ENCODE measurements around the gene RNF126.
"Not testable (repeated sequence)": the region's sequence is repeated elsewhere in the genome, so short reads cannot be mapped to it uniquely, and the experiment has no call there.

RNF126 gene

GRCh38 chr19:662962-663681 is at the start of gene RNF126:
TSS of gene RNF126 (minus strand) at chr19:663214. CDS start at chr19:663121, 93 bp downstream.
- H3K4me3 ChIP-seq (ENCODE audit: low read depth, low read length), result peak within 1 kb of the TSS; percentile 87
- H3K4me1 ChIP-seq (ENCODE audit: control insufficient read depth, insufficient read depth, low read length), result peaks cover 4% of the 10 kb centered on the region
- peak within 1 kb of the TSS; percentile 85 for H3K9ac ChIP-seq (ENCODE audit: low read depth, low read length)
- H3K36me3 ChIP-seq (ENCODE audit: control insufficient read depth, insufficient read depth, low read length), result no peaks in the 10 kb centered on the region
- H3K27me3 ChIP-seq (ENCODE audit: control insufficient read depth, insufficient read depth, low read length), result no peaks in the 10 kb centered on the region; the same call in 1 of the 2 replicates
- H3K9me3 ChIP-seq (ENCODE audit: control insufficient read depth, insufficient read depth, low read length), result no peaks in the 10 kb centered on the region
- peak within 1 kb of the TSS; percentile 78 for H3K27ac ChIP-seq (ENCODE audit: low read depth, low read length)

GRCh38 chr19:711254-711653 is 48.2 kb upstream of the RNF126 start:
- H3K4me3 ChIP-seq (ENCODE audit: low read depth, low read length), result no peak overlapping the region
- H3K9me3 ChIP-seq (ENCODE audit: control insufficient read depth, insufficient read depth, low read length), result no peaks in the 10 kb centered on the region
- no peaks in the 10 kb centered on the region for H3K27me3 ChIP-seq (ENCODE audit: control insufficient read depth, insufficient read depth, low read length)
- no peaks in the 10 kb centered on the region for H3K36me3 ChIP-seq (ENCODE audit: control insufficient read depth, insufficient read depth, low read length)
- H3K9ac ChIP-seq (ENCODE audit: low read depth, low read length), result no peak overlapping the region
- no peak overlapping the region for H3K27ac ChIP-seq (ENCODE audit: low read depth, low read length)
- peaks cover 12% of the 10 kb centered on the region for H3K4me1 ChIP-seq (ENCODE audit: control insufficient read depth, insufficient read depth, low read length)

- Histone ChIP-seq H3K27ac (ENCODE audit: low read depth, low read length) (no peak overlapping the region), H3K27me3 (ENCODE audit: control insufficient read depth, insufficient read depth, low read length) (no peaks in the 10 kb centered on the region), H3K4me1 (ENCODE audit: control insufficient read depth, insufficient read depth, low read length) (peaks cover 12% of the 10 kb centered on the region), H3K9ac (ENCODE audit: low read depth, low read length) (no peak overlapping the region), H3K9me3 (ENCODE audit: control insufficient read depth, insufficient read depth, low read length) (no peaks in the 10 kb centered on the region), H3K4me3 (ENCODE audit: low read depth, low read length) (no peak overlapping the region), H3K36me3 (ENCODE audit: control insufficient read depth, insufficient read depth, low read length) (no peaks in the 10 kb centered on the region)
These were observed 47.8 kb upstream of the RNF126 start for GRCh38 chr19:710767-711166.

- Histone ChIP-seq H3K36me3 (ENCODE audit: control insufficient read depth, insufficient read depth, low read length) (no peaks in the 10 kb centered on the region), H3K27ac (ENCODE audit: low read depth, low read length) (no peak overlapping the region), H3K4me3 (ENCODE audit: low read depth, low read length) (peak overlapping the region; percentile 61; the same call in 1 of the 2 replicates), H3K4me1 (ENCODE audit: control insufficient read depth, insufficient read depth, low read length) (peaks cover 12% of the 10 kb centered on the region), H3K9me3 (ENCODE audit: control insufficient read depth, insufficient read depth, low read length) (no peaks in the 10 kb centered on the region), H3K27me3 (ENCODE audit: control insufficient read depth, insufficient read depth, low read length) (no peaks in the 10 kb centered on the region), H3K9ac (ENCODE audit: low read depth, low read length) (no peak overlapping the region)
These were observed 47.1 kb upstream of the RNF126 start for GRCh38 chr19:709965-710571.

- Histone ChIP-seq H3K4me3 (ENCODE audit: low read depth, low read length) (peak overlapping the region; percentile 61), H3K9ac (ENCODE audit: low read depth, low read length) (no peak overlapping the region)
These were observed 46.4 kb upstream of the RNF126 start for GRCh38 chr19:709196-709964.

GRCh38 chr19:708154-709143 is 45.4 kb upstream of the RNF126 start, which contains the start of gene PALM:
TSS of gene PALM (plus strand) at chr19:708935. CDS start at chr19:709147, 212 bp downstream.
- Histone ChIP-seq H3K4me3 (ENCODE audit: low read depth, low read length) (peak within 1 kb of the TSS; percentile 61), H3K27ac (ENCODE audit: low read depth, low read length) (no peak within 1 kb of the TSS), H3K9ac (ENCODE audit: low read depth, low read length) (no peak within 1 kb of the TSS)

More at GRCh38 chr19:709196-709964, 46.4 kb upstream of the RNF126 start:
- no peaks in the 10 kb centered on the region for H3K36me3 ChIP-seq (ENCODE audit: control insufficient read depth, insufficient read depth, low read length)
- no peaks in the 10 kb centered on the region for H3K27me3 ChIP-seq (ENCODE audit: control insufficient read depth, insufficient read depth, low read length)
- H3K27ac ChIP-seq (ENCODE audit: low read depth, low read length), result no peak overlapping the region
- no peaks in the 10 kb centered on the region for H3K9me3 ChIP-seq (ENCODE audit: control insufficient read depth, insufficient read depth, low read length)
- H3K4me1 ChIP-seq (ENCODE audit: control insufficient read depth, insufficient read depth, low read length), result peaks cover 12% of the 10 kb centered on the region

GRCh38 chr19:704447-704741 is 41.4 kb upstream of the RNF126 start:
- Histone ChIP-seq H3K9me3 (ENCODE audit: control insufficient read depth, insufficient read depth, low read length) (no peaks in the 10 kb centered on the region), H3K36me3 (ENCODE audit: control insufficient read depth, insufficient read depth, low read length) (no peaks in the 10 kb centered on the region), H3K9ac (ENCODE audit: low read depth, low read length) (no peak overlapping the region), H3K27ac (ENCODE audit: low read depth, low read length) (no peak overlapping the region), H3K4me1 (ENCODE audit: control insufficient read depth, insufficient read depth, low read length) (no peaks in the 10 kb centered on the region), H3K4me3 (ENCODE audit: low read depth, low read length) (peak overlapping the region; percentile 53), H3K27me3 (ENCODE audit: control insufficient read depth, insufficient read depth, low read length) (no peaks in the 10 kb centered on the region)

More at GRCh38 chr19:708154-709143, 45.4 kb upstream of the RNF126 start, which contains the start of gene PALM:
- Histone ChIP-seq H3K27me3 (ENCODE audit: control insufficient read depth, insufficient read depth, low read length) (no peaks in the 10 kb centered on the region), H3K4me1 (ENCODE audit: control insufficient read depth, insufficient read depth, low read length) (peaks cover 12% of the 10 kb centered on the region), H3K36me3 (ENCODE audit: control insufficient read depth, insufficient read depth, low read length) (no peaks in the 10 kb centered on the region), H3K9me3 (ENCODE audit: control insufficient read depth, insufficient read depth, low read length) (no peaks in the 10 kb centered on the region)

GRCh38 chr19:703651-704446 is 40.8 kb upstream of the RNF126 start:
- no peak overlapping the region for H3K27ac ChIP-seq (ENCODE audit: low read depth, low read length)
- no peaks in the 10 kb centered on the region for H3K9me3 ChIP-seq (ENCODE audit: control insufficient read depth, insufficient read depth, low read length)

GRCh38 chr19:703329-703650 is 40.3 kb upstream of the RNF126 start:
- H3K4me3 ChIP-seq (ENCODE audit: low read depth, low read length), result peak overlapping the region; percentile 48; the same call in 1 of the 2 replicates
- H3K27me3 ChIP-seq (ENCODE audit: control insufficient read depth, insufficient read depth, low read length), result no peaks in the 10 kb centered on the region
- H3K9me3 ChIP-seq (ENCODE audit: control insufficient read depth, insufficient read depth, low read length), result no peaks in the 10 kb centered on the region
- H3K9ac ChIP-seq (ENCODE audit: low read depth, low read length), result no peak overlapping the region
- H3K27ac ChIP-seq (ENCODE audit: low read depth, low read length), result no peak overlapping the region
- no peaks in the 10 kb centered on the region for H3K36me3 ChIP-seq (ENCODE audit: control insufficient read depth, insufficient read depth, low read length)
- no peaks in the 10 kb centered on the region for H3K4me1 ChIP-seq (ENCODE audit: control insufficient read depth, insufficient read depth, low read length)

More at GRCh38 chr19:703651-704446, 40.8 kb upstream of the RNF126 start:
- Histone ChIP-seq H3K27me3 (ENCODE audit: control insufficient read depth, insufficient read depth, low read length) (no peaks in the 10 kb centered on the region), H3K36me3 (ENCODE audit: control insufficient read depth, insufficient read depth, low read length) (no peaks in the 10 kb centered on the region), H3K9ac (ENCODE audit: low read depth, low read length) (no peak overlapping the region), H3K4me3 (ENCODE audit: low read depth, low read length) (peak overlapping the region; percentile 53), H3K4me1 (ENCODE audit: control insufficient read depth, insufficient read depth, low read length) (no peaks in the 10 kb centered on the region)

- not testable (repeated sequence) for H3K9me3 ChIP-seq (ENCODE audit: control insufficient read depth, insufficient read depth, low read length); H3K4me1 ChIP-seq (ENCODE audit: control insufficient read depth, insufficient read depth, low read length); H3K27me3 ChIP-seq (ENCODE audit: control insufficient read depth, insufficient read depth, low read length); H3K27ac ChIP-seq (ENCODE audit: low read depth, low read length); H3K36me3 ChIP-seq (ENCODE audit: control insufficient read depth, insufficient read depth, low read length); H3K9ac ChIP-seq (ENCODE audit: low read depth, low read length)
- 0 out of 2 replicates have a peak overlapping the region, but pooled peaks have one; percentile 48 for H3K4me3 ChIP-seq (ENCODE audit: low read depth, low read length)
These were observed 39.8 kb upstream of the RNF126 start for GRCh38 chr19:702847-703246.
